Measurements from ENCODE around the gene SF3B3. TPM values are rescaled to one million over a fixed set of nuclear protein-coding genes. Genes with fewer than 3 reads are reported as not detected.

SF3B3 gene
- total RNA-seq, 1 donor from 2014 or later = 453 TPM

GRCh38 chr16:70561623-70562022 lies 38.0 kb downstream of the SF3B3 start:
- intact Hi-C loops (cut with micrococcal nuclease) = no loop called here

DNA sequence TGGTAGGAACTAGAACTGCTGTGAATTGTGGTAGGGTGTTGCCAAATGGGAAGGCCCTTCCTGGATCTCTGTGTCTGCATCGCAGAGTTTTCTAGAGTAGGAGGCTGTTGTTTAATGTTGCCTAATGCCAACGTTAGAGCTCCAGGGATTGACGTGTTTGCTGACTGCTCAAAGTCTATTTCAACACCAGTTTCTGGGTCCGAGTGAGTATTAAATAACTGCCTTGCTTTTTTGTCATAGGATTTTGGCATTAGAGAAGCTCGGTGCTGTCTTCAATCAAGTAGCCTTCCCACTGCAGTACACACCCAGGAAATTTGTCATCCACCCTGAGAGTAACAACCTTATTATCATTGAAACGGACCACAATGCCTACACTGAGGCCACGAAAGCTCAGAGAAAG lies 40.0 kb downstream of the SF3B3 start:
- intact Hi-C loops (cut with micrococcal nuclease) = no loop called here

DNA sequence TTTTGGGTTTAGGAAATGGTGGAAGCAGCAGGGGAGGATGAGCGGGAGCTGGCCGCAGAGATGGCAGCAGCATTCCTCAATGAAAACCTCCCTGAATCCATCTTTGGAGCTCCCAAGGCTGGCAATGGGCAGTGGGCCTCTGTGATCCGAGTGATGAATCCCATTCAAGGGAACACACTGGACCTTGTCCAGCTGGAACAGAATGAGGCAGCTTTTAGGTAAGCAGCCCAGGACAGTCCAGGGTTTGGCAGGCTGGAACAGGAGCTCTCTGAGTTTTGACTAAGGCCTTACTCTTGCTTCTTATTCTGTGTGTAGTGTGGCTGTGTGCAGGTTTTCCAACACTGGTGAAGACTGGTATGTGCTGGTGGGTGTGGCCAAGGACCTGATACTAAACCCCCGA lies 41.4 kb downstream of the SF3B3 start:
- intact Hi-C loops (cut with micrococcal nuclease) = no loop called here

- intact Hi-C loops (cut with micrococcal nuclease) = no loop called here
Observed at GRCh38 chr16:70568601-70569237, 45.1 kb downstream of the SF3B3 start.

- intact Hi-C loops (cut with micrococcal nuclease) = no loop called here
Observed at GRCh38 chr16:70569752-70570151, 46.1 kb downstream of the SF3B3 start.

DNA sequence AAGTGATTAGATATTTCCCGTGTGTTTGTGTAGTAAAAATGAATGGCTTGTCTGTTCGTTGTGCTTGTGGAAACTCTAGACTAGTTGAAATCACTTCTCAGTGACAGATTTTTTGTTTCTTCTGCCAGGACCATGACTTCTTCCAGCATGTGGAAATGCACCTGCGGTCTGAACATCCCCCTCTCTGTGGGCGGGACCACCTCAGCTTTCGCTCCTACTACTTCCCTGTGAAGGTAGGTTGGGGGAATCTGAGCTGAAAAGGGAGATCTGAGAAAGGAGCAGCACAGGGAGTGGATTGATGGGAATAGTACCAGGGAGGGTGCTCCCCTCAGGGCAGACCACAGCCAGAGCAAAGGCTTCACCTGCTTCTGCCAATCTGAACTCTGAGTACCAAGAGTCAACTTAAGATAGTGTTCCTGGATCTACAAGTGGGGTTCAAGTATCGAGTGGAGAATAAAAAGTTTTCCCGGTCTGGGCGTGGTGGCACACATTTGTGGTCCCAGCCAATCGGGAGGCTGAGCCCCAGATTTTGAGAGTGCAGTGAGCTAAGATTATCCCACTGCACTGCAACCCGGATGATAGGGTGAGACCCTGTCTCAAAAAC lies 47.5 kb downstream of the SF3B3 start:
- intact Hi-C loops (cut with micrococcal nuclease) = no loop called here

DNA sequence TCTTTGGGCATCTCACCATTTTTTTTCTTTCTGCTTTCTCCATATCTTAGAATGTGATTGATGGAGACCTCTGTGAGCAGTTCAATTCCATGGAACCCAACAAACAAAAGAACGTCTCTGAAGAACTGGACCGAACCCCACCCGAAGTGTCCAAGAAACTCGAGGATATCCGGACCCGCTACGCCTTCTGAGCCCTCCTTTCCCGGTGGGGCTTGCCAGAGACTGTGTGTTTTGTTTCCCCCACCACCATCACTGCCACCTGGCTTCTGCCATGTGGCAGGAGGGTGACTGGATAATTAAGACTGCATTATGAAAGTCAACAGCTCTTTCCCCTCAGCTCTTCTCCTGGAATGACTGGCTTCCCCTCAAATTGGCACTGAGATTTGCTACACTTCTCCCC lies 48.0 kb downstream of the SF3B3 start:
- intact Hi-C loops (cut with micrococcal nuclease) = no loop called here

DNA sequence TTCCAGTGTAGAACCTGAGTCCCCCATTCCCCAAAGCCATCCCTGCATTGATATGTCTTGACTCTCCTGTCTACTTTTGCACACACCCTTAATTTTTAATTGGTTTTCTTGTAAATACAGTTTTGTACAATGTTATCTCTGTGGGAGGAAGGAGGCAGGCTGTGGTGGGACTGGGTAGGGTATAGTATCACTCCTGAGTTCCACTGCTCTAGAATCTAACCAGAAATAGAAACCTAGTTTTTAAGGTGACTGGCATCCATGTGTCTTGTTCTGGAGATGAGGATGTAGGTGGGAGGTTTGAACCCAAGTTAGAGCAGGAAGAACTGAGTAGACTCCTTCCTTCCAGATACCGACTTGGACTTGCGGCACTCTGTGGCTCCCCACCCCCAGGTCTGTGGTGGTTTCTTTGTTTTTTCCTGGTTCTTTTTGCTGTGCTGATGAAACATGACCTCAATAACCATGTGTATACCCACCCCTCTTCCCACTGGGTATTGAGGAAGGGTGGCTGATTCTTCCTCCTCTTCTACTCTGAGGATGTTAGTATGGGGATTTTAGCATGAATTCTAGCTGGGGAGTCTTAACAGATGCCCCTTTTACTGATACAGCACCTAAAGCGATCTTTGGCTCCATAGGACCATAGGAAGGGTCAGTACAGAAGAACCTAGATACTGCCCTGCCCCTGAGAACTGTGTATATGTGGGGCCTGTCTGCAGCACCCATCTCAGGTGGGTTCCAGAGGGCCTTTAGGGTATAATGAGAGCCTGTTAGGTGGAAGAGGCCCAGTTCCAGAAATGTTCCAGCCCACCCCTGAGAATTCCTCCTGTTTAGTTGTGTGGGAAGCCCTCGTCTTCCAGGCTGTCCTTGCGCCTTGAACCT lies 48.7 kb downstream of the SF3B3 start:
- intact Hi-C loops (cut with micrococcal nuclease) = no loop called here

DNA sequence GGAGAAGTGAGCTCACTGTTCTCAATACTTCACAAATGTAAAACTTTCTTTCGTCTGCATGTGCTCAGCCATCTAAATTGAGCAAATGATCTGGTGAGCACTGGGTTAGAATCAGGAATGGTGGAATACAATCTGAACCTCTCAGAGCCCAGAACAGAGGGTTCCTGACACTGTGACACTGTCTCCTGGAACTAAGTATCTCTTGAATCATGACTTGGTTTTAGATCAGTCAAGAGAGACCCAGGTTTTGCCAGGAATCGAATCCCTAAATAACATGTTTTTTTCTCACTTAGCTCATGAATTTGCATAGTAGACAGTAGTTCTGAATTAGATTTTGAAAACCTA lies 49.3 kb downstream of the SF3B3 start:
- intact Hi-C loops (cut with micrococcal nuclease) = no loop called here

- intact Hi-C loops (cut with micrococcal nuclease) = no loop called here
Observed at GRCh38 chr16:70573451-70574121, 50.0 kb downstream of the SF3B3 start.

- intact Hi-C loops (cut with micrococcal nuclease) = loop anchor here (5.0 kb wide), 1 partner anchor 78 kb away; no protein-coding TSS in a partner anchor
Observed at GRCh38 chr16:70574595-70575271, 51.1 kb downstream of the SF3B3 start.

GRCh38 chr16:70575376-70575775 lies 51.8 kb downstream of the SF3B3 start:
- intact Hi-C loops (cut with micrococcal nuclease) = loop anchor here (5.0 kb wide), 1 partner anchor 77 kb away; no protein-coding TSS in a partner anchor

DNA sequence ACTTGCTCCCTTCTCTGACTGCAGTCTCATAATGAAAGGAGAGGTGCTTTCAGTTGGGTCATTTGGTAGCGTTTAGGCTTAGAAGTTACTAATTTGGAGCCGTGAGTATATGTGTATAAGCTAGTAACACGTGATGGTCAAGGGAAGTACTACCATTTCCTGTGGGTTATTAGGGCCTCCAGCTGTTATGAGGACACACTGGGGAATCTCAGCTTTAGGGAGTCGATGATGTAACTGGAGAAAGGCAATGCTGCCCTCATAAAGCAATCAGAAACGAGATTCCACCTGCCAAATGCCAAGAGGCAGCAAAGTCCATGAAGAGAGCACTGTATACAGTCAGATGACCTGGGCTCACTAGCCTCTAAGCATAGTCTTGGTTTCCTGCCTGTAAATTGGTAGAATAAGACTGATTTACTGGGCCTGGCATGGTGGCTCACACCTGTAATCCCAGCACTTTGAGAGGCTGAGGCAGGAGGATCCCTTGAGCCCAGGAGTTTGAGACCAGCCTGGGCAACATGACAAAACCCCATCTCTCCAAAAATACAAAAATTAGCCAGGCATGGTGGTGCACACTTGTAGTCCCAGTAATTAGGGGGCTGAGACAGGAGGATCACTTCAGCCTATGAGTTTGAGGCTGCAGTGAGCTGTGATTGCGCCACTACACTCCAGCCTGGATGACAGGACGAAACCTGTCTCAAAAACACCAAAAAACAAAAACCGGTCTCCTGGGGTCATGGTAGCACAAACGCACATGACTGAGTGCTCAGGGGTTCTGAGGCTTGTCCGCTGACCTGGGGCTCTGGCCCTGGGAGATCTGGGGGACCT lies 53.0 kb downstream of the SF3B3 start:
- intact Hi-C loops (cut with micrococcal nuclease) = loop anchor here (5.0 kb wide), 1 partner anchor 76 kb away; no protein-coding TSS in a partner anchor

GRCh38 chr16:70577256-70577698 lies 53.7 kb downstream of the SF3B3 start:
- intact Hi-C loops (cut with micrococcal nuclease) = loop anchor here (5.0 kb wide), 1 partner anchor 75 kb away; no protein-coding TSS in a partner anchor

DNA sequence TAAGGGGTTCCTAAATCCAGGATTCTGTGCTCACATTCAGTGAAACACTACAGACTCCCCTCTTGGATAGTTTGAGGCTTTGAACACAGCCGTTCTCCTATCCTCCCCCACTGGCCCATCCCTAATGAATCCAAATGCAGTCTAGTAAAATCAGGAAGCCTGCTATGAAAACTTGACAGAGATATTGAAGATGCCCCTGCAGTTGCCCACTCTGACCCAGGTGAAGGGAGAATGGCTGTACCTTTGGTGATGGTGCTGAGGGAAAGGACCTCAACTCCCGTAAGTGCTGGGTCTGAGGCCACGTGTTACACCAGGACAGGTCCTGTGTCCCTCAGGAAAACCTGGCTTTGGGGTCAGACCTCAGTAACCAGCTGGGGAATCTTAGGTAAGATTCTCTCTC lies 54.4 kb downstream of the SF3B3 start:
- intact Hi-C loops (cut with micrococcal nuclease) = loop anchor here (5.0 kb wide), 1 partner anchor 74 kb away; no protein-coding TSS in a partner anchor

GRCh38 chr16:70579248-70579647 lies 55.6 kb downstream of the SF3B3 start:
- intact Hi-C loops (cut with micrococcal nuclease) = loop anchor here (5.0 kb wide), 1 partner anchor 73 kb away; no protein-coding TSS in a partner anchor

DNA sequence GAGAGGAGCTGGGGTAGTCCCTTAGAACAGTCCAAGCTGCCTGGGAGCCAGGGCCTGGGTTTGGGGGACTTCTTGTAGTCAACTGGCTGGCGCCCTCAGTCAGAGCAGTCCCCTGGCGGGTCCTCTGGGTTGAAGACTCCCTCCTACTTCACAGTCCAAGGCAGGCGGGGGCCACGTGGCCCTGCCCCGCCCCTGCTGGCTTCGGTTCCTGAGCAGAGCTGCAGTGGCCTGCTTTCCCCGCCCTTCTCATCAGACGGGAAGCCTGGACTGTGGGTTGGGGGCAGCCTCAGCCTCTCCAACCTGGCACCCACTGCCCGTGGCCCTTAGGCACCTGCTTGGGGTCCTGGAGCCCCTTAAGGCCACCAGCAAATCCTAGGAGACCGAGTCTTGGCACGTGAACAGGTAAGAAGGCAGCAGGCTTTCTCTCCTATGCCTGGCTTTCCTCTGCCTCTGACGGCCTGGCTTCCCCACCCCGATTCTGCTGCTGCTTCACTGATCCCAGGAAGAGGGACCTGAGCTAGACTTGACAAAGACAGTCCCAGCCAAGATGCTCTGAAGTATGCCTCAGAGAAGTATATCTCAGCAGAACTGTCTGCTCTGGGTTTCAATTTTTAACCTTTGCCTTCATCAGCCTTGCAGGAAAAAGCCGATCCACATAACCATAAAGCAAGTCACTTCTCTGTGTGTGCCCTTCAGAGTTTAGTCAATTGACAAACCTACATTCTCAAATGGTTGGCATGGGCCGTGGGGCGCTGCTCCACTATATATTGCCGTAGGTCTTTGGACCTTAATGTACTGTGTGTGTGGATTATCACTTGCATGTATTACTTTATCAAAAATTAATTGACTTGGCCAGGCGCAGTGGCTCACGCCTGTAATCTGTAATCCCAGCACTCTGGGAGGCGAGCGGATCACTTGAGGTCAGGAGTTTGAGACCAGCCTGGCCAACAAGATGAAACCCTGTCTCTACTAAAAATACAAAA lies 56.3 kb downstream of the SF3B3 start:
- intact Hi-C loops (cut with micrococcal nuclease) = loop anchor here (5.0 kb wide), 1 partner anchor 72 kb away; no protein-coding TSS in a partner anchor

DNA sequence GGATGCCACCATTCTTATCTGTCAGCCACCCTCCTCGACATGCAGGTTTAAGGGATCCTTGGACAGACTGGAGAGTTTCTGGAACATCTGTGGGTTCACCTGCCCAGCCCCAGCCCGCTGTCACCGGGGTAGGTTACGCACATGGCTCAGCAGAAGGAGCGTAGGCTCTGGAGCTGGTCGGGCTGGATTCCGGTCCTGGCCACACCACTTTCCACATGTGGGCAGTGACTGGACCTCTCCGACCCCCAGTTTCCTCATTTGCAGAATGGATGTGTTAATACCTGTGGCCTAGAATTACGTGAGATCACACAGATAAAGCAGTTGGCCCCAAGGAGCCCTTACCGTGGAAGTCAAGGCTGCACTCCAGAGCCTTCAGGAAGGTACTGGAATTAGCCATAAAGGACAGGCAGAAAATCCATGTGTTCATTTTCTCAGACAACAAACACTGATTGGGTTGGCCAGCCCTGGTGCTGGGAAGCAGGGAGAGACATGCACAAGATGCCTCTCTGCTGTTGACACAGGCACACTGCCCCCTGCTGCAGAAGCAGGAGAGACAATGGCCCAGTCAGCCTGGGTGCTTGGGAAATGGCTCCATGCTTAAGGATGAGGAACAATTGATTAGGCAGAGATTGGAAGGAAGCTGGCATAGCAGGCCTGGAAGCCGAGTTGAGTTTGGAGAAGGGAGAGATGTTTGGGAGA lies 58.8 kb downstream of the SF3B3 start:
- intact Hi-C loops (cut with micrococcal nuclease) = no loop called here
